ENCODE measurements around the gene C3orf20.

C3orf20 gene

GRCh38 chr3:14784087-14784681, 109.2 kb downstream of the C3orf20 start:
- H3K4me1 ChIP-seq (ENCODE audit: control insufficient read depth in 1 of 2, insufficient read depth in 1 of 2, low read depth in 1 of 2, low read length in 1 of 2): no peaks in the 10 kb centered on the region
- H3K9me3 ChIP-seq: no peaks in the 10 kb centered on the region
- TF ChIP-seq, protein P1, sequence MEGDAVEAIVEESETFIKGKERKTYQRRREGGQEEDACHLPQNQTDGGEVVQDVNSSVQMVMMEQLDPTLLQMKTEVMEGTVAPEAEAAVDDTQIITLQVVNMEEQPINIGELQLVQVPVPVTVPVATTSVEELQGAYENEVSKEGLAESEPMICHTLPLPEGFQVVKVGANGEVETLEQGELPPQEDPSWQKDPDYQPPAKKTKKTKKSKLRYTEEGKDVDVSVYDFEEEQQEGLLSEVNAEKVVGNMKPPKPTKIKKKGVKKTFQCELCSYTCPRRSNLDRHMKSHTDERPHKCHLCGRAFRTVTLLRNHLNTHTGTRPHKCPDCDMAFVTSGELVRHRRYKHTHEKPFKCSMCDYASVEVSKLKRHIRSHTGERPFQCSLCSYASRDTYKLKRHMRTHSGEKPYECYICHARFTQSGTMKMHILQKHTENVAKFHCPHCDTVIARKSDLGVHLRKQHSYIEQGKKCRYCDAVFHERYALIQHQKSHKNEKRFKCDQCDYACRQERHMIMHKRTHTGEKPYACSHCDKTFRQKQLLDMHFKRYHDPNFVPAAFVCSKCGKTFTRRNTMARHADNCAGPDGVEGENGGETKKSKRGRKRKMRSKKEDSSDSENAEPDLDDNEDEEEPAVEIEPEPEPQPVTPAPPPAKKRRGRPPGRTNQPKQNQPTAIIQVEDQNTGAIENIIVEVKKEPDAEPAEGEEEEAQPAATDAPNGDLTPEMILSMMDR (IDR thresholded peaks at IDR 0.05): no peak
- H3K27me3 ChIP-seq: peaks cover 6% of the 10 kb centered on the region
- no peaks in the 10 kb centered on the region for H3K36me3 ChIP-seq
- no peak overlapping the region for H3K4me3 ChIP-seq (ENCODE audit: low read depth in 1 of 2, low read length in 1 of 2)
- H3K27ac ChIP-seq: no peak overlapping the region

DNA sequence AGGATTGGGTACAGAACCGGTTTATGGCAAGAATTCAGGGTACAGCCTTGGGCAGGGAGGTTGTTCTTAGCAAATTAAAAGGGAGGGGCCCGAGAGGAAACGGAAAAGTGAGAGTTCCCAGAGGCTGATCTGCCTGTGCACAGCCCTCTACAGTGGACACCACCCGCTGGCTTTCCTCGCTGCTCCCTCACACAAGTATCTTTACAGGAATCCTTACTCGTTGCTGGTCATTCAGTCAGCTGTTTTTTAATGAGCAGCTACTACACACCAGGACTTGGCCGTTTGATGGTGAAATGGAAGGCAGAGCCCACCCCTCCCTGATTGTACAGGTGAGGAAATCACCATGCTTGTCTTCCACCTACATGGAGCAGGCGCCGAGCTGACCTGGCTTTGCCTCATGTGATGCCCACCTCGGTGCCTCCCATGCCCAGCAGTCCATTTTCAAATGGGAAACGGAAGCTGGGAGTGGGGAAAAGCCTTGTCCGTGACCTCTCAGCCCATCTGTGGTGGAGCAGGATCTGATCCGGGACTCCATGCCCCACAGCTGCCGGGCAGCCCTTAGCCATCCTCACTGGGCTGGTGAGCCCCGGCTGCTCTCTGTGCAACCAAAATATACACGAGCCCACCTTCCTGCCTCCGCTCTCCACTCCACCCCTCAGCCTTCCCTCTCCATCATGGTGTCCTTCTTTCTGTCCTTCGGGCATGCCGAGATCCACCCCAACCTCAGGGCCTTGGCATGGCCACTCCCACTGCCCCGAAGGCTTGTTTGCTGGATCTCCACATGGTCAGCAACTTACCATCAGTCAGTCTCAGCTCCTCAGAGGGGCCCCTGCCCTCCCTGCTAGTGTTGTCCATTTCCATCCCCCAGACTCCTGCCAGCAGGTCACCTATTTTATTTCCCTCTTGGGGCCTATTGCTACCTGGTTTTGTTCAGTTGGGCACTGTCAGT, 110.5 kb downstream of the C3orf20 start:
- Histone ChIP-seq H3K4me1 (ENCODE audit: control insufficient read depth in 1 of 2, insufficient read depth in 1 of 2, low read depth in 1 of 2, low read length in 1 of 2) (no peaks in the 10 kb centered on the region), H3K27ac (no peak overlapping the region), H3K36me3 (no peaks in the 10 kb centered on the region), H3K4me3 (ENCODE audit: low read depth in 1 of 2, low read length in 1 of 2) (no peak overlapping the region), H3K27me3 (peaks cover 6% of the 10 kb centered on the region), H3K9me3 (no peaks in the 10 kb centered on the region)
- TF ChIP-seq, protein P1 (IDR thresholded peaks at IDR 0.05): no peak

DNA sequence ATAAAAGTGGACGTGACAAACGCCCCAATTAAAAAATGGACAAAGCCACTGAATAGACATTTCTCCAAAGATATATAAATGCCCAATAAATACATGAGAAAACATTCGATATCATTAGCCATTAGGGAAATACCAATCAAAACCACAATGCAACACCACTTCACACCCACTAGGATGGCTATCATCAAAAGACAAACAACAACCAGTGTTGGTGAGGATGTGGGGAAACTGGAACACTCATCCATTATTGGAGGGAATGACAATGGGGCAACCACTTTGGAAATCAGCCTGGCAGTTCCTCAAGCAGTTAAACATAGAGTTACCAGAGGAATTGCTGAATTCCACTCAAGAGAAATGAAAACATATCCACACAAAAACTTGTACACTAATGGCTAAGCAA, 111.4 kb downstream of the C3orf20 start:
- H3K4me1 ChIP-seq (ENCODE audit: control insufficient read depth in 1 of 2, insufficient read depth in 1 of 2, low read depth in 1 of 2, low read length in 1 of 2): no peaks in the 10 kb centered on the region
- no peaks in the 10 kb centered on the region for H3K36me3 ChIP-seq
- TF ChIP-seq, protein P1 (IDR thresholded peaks at IDR 0.05): no peak
- H3K9me3 ChIP-seq: no peaks in the 10 kb centered on the region
- H3K27ac ChIP-seq: no peak overlapping the region
- H3K4me3 ChIP-seq (ENCODE audit: low read depth in 1 of 2, low read length in 1 of 2): no peak overlapping the region
- H3K27me3 ChIP-seq: peaks cover 12% of the 10 kb centered on the region

DNA sequence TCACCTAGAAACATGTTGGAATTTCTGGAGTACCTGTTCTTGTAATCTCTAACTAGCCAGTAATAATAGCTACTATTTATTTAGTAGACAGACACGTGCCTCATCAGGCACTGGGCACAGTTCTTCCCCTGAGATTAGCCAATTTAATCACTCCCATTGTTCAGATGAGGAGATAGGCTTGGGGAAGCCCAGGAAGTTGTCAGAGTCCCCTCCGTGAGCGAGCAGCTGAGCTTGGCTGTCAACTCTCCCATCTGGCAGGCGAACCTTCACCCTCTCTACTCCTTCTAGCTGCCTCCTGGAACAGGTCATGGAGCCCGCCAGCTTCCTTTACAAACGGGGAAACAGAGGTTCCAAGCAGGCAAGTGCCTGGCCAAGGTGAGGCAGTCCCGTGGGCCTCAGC, 112.7 kb downstream of the C3orf20 start:
- Histone ChIP-seq H3K4me3 (ENCODE audit: low read depth in 1 of 2, low read length in 1 of 2) (no peak overlapping the region), H3K4me1 (ENCODE audit: control insufficient read depth in 1 of 2, insufficient read depth in 1 of 2, low read depth in 1 of 2, low read length in 1 of 2) (no peaks in the 10 kb centered on the region), H3K27me3 (peaks cover 17% of the 10 kb centered on the region), H3K36me3 (no peaks in the 10 kb centered on the region), H3K27ac (no peak overlapping the region), H3K9me3 (no peaks in the 10 kb centered on the region)
- TF ChIP-seq, protein P1 (IDR thresholded peaks at IDR 0.05): no peak

DNA sequence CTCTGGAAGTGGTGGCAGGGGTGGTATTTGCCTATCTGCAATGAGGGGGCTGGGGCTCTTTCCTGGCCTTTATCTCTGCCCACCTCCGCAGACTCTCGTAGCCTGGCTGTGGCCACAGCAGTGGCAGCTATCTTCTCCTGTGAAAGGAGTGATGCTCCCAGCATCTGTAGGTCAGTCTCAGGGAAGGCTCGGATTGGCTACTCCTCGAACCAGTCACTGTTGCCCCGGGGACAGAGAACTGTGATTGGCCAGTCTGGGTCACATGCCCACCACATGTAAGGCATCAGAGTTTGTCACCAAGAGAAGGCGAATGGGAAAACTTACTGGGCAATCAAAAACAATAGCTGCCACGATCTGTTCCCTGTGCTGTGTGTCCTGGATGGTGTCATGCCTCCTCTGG, 113.7 kb downstream of the C3orf20 start:
- no peak overlapping the region for H3K27ac ChIP-seq
- no peaks in the 10 kb centered on the region for H3K36me3 ChIP-seq
- H3K9me3 ChIP-seq: no peaks in the 10 kb centered on the region
- TF ChIP-seq, protein P1 (IDR thresholded peaks at IDR 0.05): no peak
- H3K4me1 ChIP-seq (ENCODE audit: control insufficient read depth in 1 of 2, insufficient read depth in 1 of 2, low read depth in 1 of 2, low read length in 1 of 2): no peaks in the 10 kb centered on the region
- peaks cover 19% of the 10 kb centered on the region for H3K27me3 ChIP-seq
- no peak overlapping the region for H3K4me3 ChIP-seq (ENCODE audit: low read depth in 1 of 2, low read length in 1 of 2)
